GM12865 (cell line): ENCODE measurements around the gene STMP1.

Experiments
- DNase-seq: peaks from one replicate; pipeline ENCODE4 v3.0.0; 2010; ENCODE audit warnings: low read depth
- H3K4me3 ChIP-seq: 2 replicates; pipeline ENCODE4 v1.5.1; 2011; ENCODE audit warnings: mild to moderate bottlenecking, low read depth, low read length, control low read depth
- CTCF ChIP-seq: IDR thresholded peaks from 2 replicates; pipeline ENCODE4 v1.5.1; 2011; ENCODE audit warnings: low read length, control low read depth, low read depth, inconsistent platforms; ENCODE audit not compliant: insufficient read depth; ENCODE audit errors: missing control alignments

The STMP1 gene

GRCh38 chr7:135693558-135693957, 31.2 kb downstream of the STMP1 start:
- H3K4me3 ChIP-seq, result no peak overlapping the region
- no peak for DNase-seq
- no peak for TF ChIP-seq CTCF

- H3K4me3 ChIP-seq, result no peak overlapping the region
- no peak for DNase-seq
- no peak for TF ChIP-seq CTCF
These were observed 35.1 kb downstream of the STMP1 start for GRCh38 chr7:135697276-135698049.

DNA sequence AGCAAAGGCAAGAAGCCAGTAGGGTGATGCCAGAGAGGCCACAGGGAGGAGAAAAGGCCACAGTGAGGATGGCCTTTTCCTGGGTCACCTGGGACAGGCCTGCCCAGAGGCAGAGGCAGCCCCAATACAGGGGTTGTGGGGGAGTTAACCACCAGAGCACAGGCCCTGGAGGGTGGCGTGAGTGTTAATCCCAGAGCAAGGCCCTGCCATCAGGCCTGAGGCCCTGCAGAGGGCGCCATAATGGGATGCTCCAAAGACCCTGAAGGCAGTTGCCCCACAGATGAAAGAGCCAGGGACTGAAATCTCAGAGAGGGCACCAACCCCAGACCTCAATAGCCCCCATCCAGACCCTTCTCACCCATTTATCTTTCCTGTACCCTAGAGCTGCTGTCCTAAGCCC, 41.8 kb downstream of the STMP1 start:
- peak; percentile 32 for TF ChIP-seq CTCF
- no peak for DNase-seq
- H3K4me3 ChIP-seq, result no peak overlapping the region

- no peak for DNase-seq
- no peak overlapping the region for H3K4me3 ChIP-seq
- TF ChIP-seq CTCF, result no peak
These were observed 42.4 kb downstream of the STMP1 start for GRCh38 chr7:135704698-135705097.

- no peak for TF ChIP-seq CTCF
- no peak overlapping the region for H3K4me3 ChIP-seq
- no peak for DNase-seq
These were observed 43.9 kb downstream of the STMP1 start for GRCh38 chr7:135706038-135706742.

- H3K4me3 ChIP-seq, result no peak overlapping the region
- no peak for TF ChIP-seq CTCF
- no peak for DNase-seq
These were observed 44.7 kb downstream of the STMP1 start for GRCh38 chr7:135706858-135707569.
